ENCODE results near the gene GRIN2A.

DNA sequence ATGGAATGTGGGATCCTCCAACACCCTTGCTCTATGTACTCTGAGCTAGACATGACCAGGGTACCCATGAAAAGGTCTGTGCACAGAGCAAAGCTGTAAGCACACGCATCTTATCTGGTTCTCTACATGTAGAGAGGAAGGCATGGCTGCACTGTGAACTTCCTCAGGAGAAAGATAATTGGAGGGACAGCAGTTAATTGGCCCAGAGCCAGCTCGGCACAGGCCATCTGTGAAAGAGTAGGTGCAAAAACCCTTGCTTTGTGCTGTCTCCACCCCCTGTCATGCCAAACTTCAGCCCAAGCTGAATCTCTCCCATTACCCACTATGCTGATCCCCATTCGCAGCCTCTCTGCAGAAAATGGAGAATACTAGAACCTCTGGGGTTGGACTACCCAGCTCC, 241.0 kb downstream of the GRIN2A start:
- TF ChIP-seq, protein P1, sequence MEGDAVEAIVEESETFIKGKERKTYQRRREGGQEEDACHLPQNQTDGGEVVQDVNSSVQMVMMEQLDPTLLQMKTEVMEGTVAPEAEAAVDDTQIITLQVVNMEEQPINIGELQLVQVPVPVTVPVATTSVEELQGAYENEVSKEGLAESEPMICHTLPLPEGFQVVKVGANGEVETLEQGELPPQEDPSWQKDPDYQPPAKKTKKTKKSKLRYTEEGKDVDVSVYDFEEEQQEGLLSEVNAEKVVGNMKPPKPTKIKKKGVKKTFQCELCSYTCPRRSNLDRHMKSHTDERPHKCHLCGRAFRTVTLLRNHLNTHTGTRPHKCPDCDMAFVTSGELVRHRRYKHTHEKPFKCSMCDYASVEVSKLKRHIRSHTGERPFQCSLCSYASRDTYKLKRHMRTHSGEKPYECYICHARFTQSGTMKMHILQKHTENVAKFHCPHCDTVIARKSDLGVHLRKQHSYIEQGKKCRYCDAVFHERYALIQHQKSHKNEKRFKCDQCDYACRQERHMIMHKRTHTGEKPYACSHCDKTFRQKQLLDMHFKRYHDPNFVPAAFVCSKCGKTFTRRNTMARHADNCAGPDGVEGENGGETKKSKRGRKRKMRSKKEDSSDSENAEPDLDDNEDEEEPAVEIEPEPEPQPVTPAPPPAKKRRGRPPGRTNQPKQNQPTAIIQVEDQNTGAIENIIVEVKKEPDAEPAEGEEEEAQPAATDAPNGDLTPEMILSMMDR (IDR thresholded peaks at IDR 0.05) = no peak
- no peak for TF ChIP-seq EZH2 (IDR thresholded peaks at IDR 0.05; ENCODE audit: borderline replicate concordance, insufficient read depth, low read depth, low read length, poor library complexity, severe bottlenecking)
